ENCODE measurements around the gene AOC1.

Gene AOC1

DNA sequence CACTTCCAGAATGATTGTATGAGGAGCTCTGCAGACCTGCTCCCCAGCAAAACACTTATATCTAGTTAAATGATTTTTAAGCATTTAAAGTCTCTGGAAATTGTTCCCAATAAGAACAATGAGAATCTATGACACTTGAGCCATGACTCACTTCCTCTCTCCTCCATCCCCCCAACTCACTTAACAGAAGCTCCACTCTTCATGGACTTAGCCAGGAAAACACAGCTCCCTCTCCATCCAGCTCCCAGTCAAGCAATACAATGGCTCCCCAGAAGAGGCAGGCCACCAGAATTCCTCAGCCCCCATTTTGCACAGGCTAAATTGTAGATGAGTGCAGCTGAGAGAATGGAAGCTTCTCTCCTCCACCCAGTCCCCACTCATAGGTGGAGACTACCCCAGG lies 27.0 kb downstream of the AOC1 start:
- Histone ChIP-seq H3K4me1 (ENCODE audit: control insufficient read depth in 1 of 2, insufficient read depth in 1 of 2, low read depth in 1 of 2, low read length in 1 of 2) (no peaks in the 10 kb centered on the region), H3K4me3 (ENCODE audit: low read depth in 1 of 2, low read length in 1 of 2) (no peak overlapping the region), H3K27ac (no peak overlapping the region), H3K36me3 (no peaks in the 10 kb centered on the region), H3K9me3 (no peaks in the 10 kb centered on the region), H3K27me3 (peaks cover 29% of the 10 kb centered on the region)
- TF ChIP-seq, protein P1, sequence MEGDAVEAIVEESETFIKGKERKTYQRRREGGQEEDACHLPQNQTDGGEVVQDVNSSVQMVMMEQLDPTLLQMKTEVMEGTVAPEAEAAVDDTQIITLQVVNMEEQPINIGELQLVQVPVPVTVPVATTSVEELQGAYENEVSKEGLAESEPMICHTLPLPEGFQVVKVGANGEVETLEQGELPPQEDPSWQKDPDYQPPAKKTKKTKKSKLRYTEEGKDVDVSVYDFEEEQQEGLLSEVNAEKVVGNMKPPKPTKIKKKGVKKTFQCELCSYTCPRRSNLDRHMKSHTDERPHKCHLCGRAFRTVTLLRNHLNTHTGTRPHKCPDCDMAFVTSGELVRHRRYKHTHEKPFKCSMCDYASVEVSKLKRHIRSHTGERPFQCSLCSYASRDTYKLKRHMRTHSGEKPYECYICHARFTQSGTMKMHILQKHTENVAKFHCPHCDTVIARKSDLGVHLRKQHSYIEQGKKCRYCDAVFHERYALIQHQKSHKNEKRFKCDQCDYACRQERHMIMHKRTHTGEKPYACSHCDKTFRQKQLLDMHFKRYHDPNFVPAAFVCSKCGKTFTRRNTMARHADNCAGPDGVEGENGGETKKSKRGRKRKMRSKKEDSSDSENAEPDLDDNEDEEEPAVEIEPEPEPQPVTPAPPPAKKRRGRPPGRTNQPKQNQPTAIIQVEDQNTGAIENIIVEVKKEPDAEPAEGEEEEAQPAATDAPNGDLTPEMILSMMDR (IDR thresholded peaks at IDR 0.05) = no peak

DNA sequence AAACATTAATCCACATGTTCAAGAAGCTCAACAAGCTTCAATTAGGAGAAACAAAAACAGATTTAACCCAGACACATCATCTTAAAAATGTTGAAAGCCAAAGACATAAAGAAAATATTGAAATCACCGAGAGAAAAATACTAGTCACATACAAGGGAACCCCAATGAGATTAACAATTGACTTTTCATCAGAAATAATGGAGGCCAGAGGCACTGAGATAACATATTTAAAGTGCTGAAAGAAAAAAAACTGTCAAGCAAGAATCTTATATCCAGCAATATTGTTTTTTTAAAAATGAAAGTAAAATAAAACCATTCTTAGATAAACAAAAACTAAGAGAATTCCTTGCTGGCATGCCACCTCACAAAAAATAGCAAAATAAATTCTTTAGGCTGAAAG lies 28.9 kb downstream of the AOC1 start:
- Histone ChIP-seq H3K4me1 (ENCODE audit: control insufficient read depth in 1 of 2, insufficient read depth in 1 of 2, low read depth in 1 of 2, low read length in 1 of 2) (no peaks in the 10 kb centered on the region), H3K27me3 (peaks cover 29% of the 10 kb centered on the region), H3K36me3 (no peaks in the 10 kb centered on the region), H3K9me3 (no peaks in the 10 kb centered on the region), H3K27ac (no peak overlapping the region), H3K4me3 (ENCODE audit: low read depth in 1 of 2, low read length in 1 of 2) (no peak overlapping the region)
- TF ChIP-seq, protein P1 (IDR thresholded peaks at IDR 0.05) = no peak

DNA sequence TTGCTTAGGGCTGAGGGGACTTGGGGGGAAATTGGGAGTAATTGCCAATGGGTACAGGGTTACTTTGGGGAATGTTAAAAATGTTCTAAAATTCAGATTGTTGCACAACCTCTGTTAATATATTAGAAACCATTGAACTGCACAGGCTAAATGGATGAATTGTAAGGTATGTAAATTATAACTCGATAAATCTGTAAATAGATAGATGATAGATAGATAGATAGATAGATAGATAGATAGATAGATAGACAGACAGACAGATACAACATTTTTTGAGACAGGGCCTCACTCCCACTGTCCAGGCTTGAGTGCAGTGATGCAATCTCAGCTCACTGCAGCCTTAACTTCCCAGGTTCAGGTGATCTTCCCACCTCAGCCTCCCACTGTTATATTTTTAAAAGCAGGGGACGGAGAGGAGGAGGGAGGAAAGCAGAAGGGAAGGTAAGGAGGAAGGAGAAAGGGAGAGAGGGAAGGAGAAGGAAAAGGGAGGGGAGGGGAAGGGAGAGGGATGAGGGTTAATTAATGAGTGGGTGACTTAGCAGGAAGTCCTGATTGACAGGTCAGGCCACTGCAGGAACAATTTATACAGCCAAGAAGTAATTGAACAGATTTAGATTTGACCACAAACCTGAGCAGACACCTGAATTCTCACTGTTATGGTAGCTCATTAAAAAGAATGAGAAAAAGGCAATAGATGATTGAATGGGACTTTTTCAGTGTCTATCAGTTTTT lies 38.7 kb downstream of the AOC1 start:
- H3K27me3 ChIP-seq = peaks cover 17% of the 10 kb centered on the region

DNA sequence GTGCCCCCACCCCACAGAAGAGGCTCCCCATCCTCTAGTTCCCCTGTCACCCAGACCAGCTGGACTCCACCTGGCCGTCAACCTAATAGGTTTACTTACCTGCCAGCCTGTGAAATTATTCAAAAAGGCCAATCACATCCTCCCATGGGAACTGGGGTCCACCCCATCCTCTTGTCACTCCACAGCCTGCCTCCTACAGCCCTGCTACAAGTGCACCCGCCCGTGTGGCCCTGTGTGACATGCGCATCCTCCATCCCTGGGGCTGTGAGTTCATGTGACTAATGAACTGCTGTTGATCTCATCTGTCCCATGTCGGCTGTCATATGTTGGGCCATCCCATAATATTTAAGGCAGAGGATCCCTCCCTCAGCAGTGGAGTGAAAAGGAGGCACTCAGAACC lies 39.4 kb downstream of the AOC1 start:
- no peaks in the 10 kb centered on the region for H3K36me3 ChIP-seq
- TF ChIP-seq, protein P1 (IDR thresholded peaks at IDR 0.05) = no peak

More for the DNA sequence above, 38.7 kb downstream of the AOC1 start:
- Histone ChIP-seq H3K9me3 (no peaks in the 10 kb centered on the region), H3K4me3 (ENCODE audit: low read depth in 1 of 2, low read length in 1 of 2) (no peak overlapping the region), H3K27ac (no peak overlapping the region), H3K36me3 (no peaks in the 10 kb centered on the region), H3K4me1 (ENCODE audit: control insufficient read depth in 1 of 2, insufficient read depth in 1 of 2, low read depth in 1 of 2, low read length in 1 of 2) (no peaks in the 10 kb centered on the region)
- TF ChIP-seq, protein P1 (IDR thresholded peaks at IDR 0.05) = no peak

DNA sequence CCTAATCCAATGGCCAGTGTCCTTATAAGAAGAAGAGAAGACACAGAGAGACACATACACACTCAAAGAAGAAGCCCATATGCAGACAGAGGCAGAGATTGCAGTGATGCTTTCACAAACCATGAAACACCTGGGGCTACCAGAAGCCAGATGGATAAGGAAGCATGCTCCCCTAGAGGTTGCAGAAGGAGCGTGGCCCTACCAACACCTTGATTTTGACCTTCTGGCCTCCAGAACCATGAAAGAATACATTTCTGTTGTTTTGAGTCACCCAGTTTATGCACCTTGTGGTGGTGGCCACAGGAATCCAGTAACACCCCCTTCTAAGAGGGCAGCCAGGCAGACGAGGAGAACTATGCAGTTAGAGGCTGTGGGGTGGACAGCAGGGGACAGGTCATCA lies 43.5 kb downstream of the AOC1 start:
- Histone ChIP-seq H3K4me3 (ENCODE audit: low read depth in 1 of 2, low read length in 1 of 2) (no peak overlapping the region), H3K36me3 (no peaks in the 10 kb centered on the region), H3K27me3 (peaks cover 63% of the 10 kb centered on the region), H3K9me3 (no peaks in the 10 kb centered on the region), H3K27ac (no peak overlapping the region), H3K4me1 (ENCODE audit: control insufficient read depth in 1 of 2, insufficient read depth in 1 of 2, low read depth in 1 of 2, low read length in 1 of 2) (peaks cover 0 to 4% of the 10 kb centered on the region in 2 experiments)
- TF ChIP-seq, protein P1 (IDR thresholded peaks at IDR 0.05) = no peak

More for the DNA sequence above, 39.4 kb downstream of the AOC1 start:
- H3K4me1 ChIP-seq (ENCODE audit: control insufficient read depth in 1 of 2, insufficient read depth in 1 of 2, low read depth in 1 of 2, low read length in 1 of 2) = no peaks in the 10 kb centered on the region
- H3K9me3 ChIP-seq = no peaks in the 10 kb centered on the region
- H3K4me3 ChIP-seq (ENCODE audit: low read depth in 1 of 2, low read length in 1 of 2) = no peak overlapping the region
- no peak overlapping the region for H3K27ac ChIP-seq
- peaks cover 23% of the 10 kb centered on the region for H3K27me3 ChIP-seq
